Ishikawa (cell line): ENCODE measurements around the gene GPR82.

Source experiments
- CREB1 ChIP-seq: IDR thresholded peaks from 2 replicates; pipeline ENCODE4 v1.6.1; 2012; ENCODE audit warnings: low read depth
- EGR1 ChIP-seq: IDR thresholded peaks from 2 replicates; pipeline ENCODE4 v1.6.1; 2012
- FOXM1 ChIP-seq: IDR thresholded peaks from 2 replicates; pipeline ENCODE4 v1.6.1; 2012; ENCODE audit warnings: low read depth, borderline replicate concordance
- TEAD4 ChIP-seq: IDR thresholded peaks from 2 replicates; pipeline ENCODE4 v1.6.1; 2012
- USF1 ChIP-seq: IDR thresholded peaks from 2 replicates; pipeline ENCODE4 v1.6.1; 2012
- ZBTB7A ChIP-seq: IDR thresholded peaks from 2 replicates; pipeline ENCODE4 v1.6.1; 2012; ENCODE audit warnings: low read depth

- TF ChIP-seq USF1 (no peak), TEAD4 (no peak), ZBTB7A (no peak), CREB1 (no peak), FOXM1 (no peak), EGR1 (no peak)
These were observed 37.2 kb upstream of the GPR82 start for GRCh38 chrX:41686788-41687187.
